Ovary (tissue), 3 donors: ENCODE data around the gene FHOD3.

ENCODE experiments used
- CTCF ChIP-seq, 3 donors: fragments of 450-650 bp in 2 of 3; fragments of 200-600 bp in 1 of 3; IDR thresholded peaks; one replicate each; pipeline versions ENCODE4 v1.5.1 to v1.8.0; 2016 to 2022; ENCODE audit warnings: antibody characterized with exemption in 3 of 3, mild to moderate bottlenecking in 1 of 3
- EP300 ChIP-seq: sonication (generic); formaldehyde crosslinking; IDR thresholded peaks from one replicate; pipeline ENCODE4 v1.6.1; 2017; ENCODE audit warnings: antibody characterized with exemption
- POLR2A ChIP-seq: fragments of 450-650 bp; IDR thresholded peaks from one replicate; pipeline ENCODE4 v1.6.1; 2017; ENCODE audit warnings: antibody characterized with exemption, mild to moderate bottlenecking, moderate library complexity
- donor health status: DM: no; HTN: no; CAD: no.

GRCh38 chr18:36297417-36298125 is at the start of gene FHOD3:
- TF ChIP-seq POLR2A (no peak), CTCF (IDR thresholded peaks at IDR 0.05) (no peak), EP300 (no peak)
